ENCODE data around the gene CD1E. TPM values are rescaled to one million over a fixed set of nuclear protein-coding genes. Genes with fewer than 3 reads are reported as not detected.

Gene CD1E
- total RNA-seq (under 1 TPM in 3 of 10 donors, not detected in 7; 0.17 to 0.85 (median 0.28) TPM), polyA plus RNA-seq (under 1 TPM in 1 of 2 donors, not detected in 1; 0.35 TPM)
- long read RNA-seq, donor 1, result 0 reads
- long read RNA-seq, donor 2, result 0 reads
- long read RNA-seq, donor 3, result 0 reads

DNA sequence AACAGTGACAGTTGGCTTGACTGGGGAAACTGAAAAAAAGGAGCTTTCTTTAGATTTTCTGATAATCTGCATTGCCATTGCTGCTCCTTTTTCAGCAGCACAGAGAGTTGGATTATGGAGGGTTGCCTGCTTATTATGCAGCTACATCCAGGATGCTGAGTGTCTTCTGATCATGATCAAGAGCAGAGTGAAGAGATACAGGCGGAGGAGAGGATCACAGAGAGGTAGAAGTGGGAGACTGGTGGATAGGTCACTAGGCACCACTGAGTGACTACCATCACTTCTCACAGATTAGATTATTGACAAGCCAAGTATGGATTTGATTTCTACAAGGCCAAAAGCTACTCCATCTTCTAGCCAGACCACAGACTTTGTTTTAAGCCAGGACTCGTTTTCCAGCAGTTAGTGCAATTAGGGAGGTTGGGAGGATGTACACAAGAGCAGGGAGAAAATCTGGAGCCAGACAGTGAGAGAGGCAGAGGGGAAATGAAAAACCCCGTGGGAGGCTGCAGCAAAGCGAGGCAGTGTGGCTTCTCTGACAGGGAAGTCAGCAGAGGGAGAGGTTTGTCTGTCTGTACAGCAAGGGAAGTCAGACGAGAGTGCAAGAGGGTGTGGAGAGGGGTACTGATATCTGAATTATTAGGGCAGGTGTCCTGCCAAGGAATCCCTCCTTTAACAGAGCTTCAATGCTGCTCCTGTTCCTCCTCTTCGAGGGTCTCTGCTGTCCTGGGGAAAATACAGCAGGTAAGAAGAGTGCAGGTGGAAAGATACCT, at the start of gene CD1E:
Gene CD1E (plus strand): TSS at position 592 of the 773 bp plus-strand sequence. CDS start 95 bp downstream, at position 687.
- Histone ChIP-seq H3K27me3 (no peaks in the 10 kb centered on the region), H3K27ac (no peak within 1 kb of the TSS), H3K36me3 (no peaks in the 10 kb centered on the region), H3K9me3 (no peaks in the 10 kb centered on the region), H3K4me3 (no peak within 1 kb of the TSS), H3K4me1 (peaks cover 0 to 5% (median 0%) of the 10 kb centered on the region in 9 donors)
- no peak for DNase-seq
- peak in 2 of 8 donors; percentile 24 to 34 for ATAC-seq
- intact Hi-C loops (cut with DNase I), result no loop called here
- TF ChIP-seq, protein P1, sequence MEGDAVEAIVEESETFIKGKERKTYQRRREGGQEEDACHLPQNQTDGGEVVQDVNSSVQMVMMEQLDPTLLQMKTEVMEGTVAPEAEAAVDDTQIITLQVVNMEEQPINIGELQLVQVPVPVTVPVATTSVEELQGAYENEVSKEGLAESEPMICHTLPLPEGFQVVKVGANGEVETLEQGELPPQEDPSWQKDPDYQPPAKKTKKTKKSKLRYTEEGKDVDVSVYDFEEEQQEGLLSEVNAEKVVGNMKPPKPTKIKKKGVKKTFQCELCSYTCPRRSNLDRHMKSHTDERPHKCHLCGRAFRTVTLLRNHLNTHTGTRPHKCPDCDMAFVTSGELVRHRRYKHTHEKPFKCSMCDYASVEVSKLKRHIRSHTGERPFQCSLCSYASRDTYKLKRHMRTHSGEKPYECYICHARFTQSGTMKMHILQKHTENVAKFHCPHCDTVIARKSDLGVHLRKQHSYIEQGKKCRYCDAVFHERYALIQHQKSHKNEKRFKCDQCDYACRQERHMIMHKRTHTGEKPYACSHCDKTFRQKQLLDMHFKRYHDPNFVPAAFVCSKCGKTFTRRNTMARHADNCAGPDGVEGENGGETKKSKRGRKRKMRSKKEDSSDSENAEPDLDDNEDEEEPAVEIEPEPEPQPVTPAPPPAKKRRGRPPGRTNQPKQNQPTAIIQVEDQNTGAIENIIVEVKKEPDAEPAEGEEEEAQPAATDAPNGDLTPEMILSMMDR (IDR thresholded peaks at IDR 0.05), result no peak
- 37 to 38% methylated on average over 6 of the region's 6 CpGs for WGBS, 2 donors

DNA sequence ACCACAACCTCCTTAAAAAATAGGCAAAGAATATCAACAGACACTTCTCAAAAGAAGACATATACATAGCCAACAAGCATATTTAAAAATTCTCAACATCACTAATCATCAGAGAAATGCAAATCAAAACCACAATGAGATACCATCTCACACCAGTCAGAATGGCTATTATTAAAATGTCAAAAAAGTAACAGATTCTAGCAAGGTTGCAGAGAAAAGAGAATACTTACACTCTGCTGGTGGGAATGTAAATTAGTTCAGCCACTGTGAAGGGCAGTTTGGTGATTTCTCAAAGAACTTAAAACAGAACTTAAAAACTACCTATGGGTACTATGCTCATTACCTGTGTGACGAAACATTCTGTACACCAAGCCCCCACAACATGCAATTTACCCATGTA, 43.1 kb upstream of the CD1E start:
- ATAC-seq (no peak), DNase-seq (no peak)
- no peaks in the 10 kb centered on the region for H3K4me1 ChIP-seq
- intact Hi-C loops (cut with DNase I), result no loop called here
- no peaks in the 10 kb centered on the region for H3K36me3 ChIP-seq
- no peak overlapping the region for H3K4me3 ChIP-seq
- no peak overlapping the region for H3K27ac ChIP-seq
- 72 to 93% methylated on average over 1 of the region's 1 CpG for WGBS, 2 donors
- no peaks in the 10 kb centered on the region for H3K27me3 ChIP-seq
- H3K9me3 ChIP-seq, result peaks cover 0 to 51% (median 9%) of the 10 kb centered on the region in 11 donors
- TF ChIP-seq, protein P1 (IDR thresholded peaks at IDR 0.05), result no peak

DNA sequence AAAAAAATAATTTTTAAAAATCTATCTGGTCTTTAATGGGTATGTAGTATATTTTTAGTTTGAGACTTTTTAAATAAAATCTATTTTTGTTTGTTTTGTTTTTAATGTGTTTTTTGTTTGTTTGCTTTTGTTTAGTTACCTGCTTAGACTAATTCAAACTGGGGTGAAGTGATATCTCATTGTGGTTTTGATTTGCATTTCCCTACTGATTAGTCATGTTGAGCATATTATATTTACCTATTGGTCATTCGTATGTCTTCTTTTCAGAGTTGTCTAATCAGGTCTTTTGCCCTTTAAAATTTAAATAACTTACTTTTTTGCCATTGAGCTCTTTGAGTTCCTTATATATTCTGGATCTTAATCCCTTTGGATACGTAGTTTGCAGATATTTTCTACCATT, 42.6 kb upstream of the CD1E start:
- H3K27me3 ChIP-seq, result no peaks in the 10 kb centered on the region
- peaks cover 0 to 55% (median 9%) of the 10 kb centered on the region in 11 donors for H3K9me3 ChIP-seq
- intact Hi-C loops (cut with DNase I), result no loop called here
- 67 to 69% methylated on average over 2 of the region's 2 CpGs for WGBS, 2 donors
- ATAC-seq (no peak), DNase-seq (no peak)
- no peak overlapping the region for H3K27ac ChIP-seq
- no peaks in the 10 kb centered on the region for H3K4me1 ChIP-seq
- H3K4me3 ChIP-seq, result no peak overlapping the region
- H3K36me3 ChIP-seq, result no peaks in the 10 kb centered on the region
- TF ChIP-seq, protein P1 (IDR thresholded peaks at IDR 0.05), result no peak

DNA sequence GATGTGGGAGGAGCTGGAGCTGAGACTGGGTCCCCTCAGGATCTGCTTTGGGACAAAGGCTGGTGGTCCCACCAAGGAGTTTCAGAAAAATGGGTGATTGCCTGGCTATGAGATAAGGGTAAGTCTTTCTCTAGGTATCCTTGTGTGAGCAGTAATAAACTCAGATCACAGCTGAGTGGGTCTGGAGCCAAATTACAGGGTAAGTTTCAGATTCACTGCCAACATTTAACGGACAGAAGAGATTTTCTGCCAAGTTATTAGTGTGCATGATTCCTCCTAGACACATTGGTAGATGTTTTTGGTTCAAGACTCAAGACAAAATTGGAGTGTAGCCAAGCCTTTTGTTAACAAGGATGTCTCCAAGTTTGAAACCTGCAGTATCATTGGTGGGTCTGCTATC, 29.8 kb upstream of the CD1E start:
- Histone ChIP-seq H3K27ac (no peak overlapping the region), H3K4me3 (no peak overlapping the region), H3K27me3 (no peaks in the 10 kb centered on the region), H3K9me3 (peaks cover 0 to 17% (median 0%) of the 10 kb centered on the region in 11 donors), H3K36me3 (no peaks in the 10 kb centered on the region), H3K4me1 (peaks cover 0 to 5% (median 0%) of the 10 kb centered on the region in 9 donors)
- no peak for DNase-seq
- intact Hi-C loops (cut with DNase I), result no loop called here
- TF ChIP-seq, protein P1 (IDR thresholded peaks at IDR 0.05), result no peak
- ATAC-seq, result no peak
- 57 to 64% methylated on average over 1 of the region's 1 CpG for WGBS, 2 donors
